HepG2 (cell line): Measurements from ENCODE around the gene RAPGEF6. TPM values are rescaled to one million over a fixed set of nuclear protein-coding genes. Genes with fewer than 3 reads are reported as not detected.

Experiments used
- CBFB ChIP-seq: sonication (generic); formaldehyde crosslinking; IDR thresholded peaks from 2 replicates; pipeline ENCODE4 v1.4.0; 2020; ENCODE audit warnings: missing genetic modification reagents
- EED ChIP-seq: sonication (generic); formaldehyde crosslinking; IDR thresholded peaks from 2 replicates; pipeline ENCODE4 v1.5.0; 2020; ENCODE audit warnings: mild to moderate bottlenecking, missing genetic modification reagents
- EP300 ChIP-seq, 3 experiments: sonication (generic) in 1 of 3; formaldehyde crosslinking in 1 of 3; IDR thresholded peaks; 2 replicates each; pipeline versions ENCODE4 v1.5.1 to v1.6.1; 2011 to 2020; ENCODE audit warnings: low read depth in 2 of 3, low read length in 2 of 3, borderline replicate concordance in 1 of 3, improper control_type of control experiment in 1 of 3, mild to moderate bottlenecking in 1 of 3, missing genetic modification reagents in 1 of 3, moderate library complexity in 1 of 3
- FOSL2 ChIP-seq: sonication (generic); formaldehyde crosslinking; IDR thresholded peaks from 2 replicates; pipeline ENCODE4 v1.4.0; 2020; ENCODE audit warnings: missing genetic modification reagents
- GATAD2A ChIP-seq: IDR thresholded peaks from 2 replicates; pipeline ENCODE4 v1.6.1; 2016
- HDAC1 ChIP-seq: sonication (generic); formaldehyde crosslinking; IDR thresholded peaks from 2 replicates; pipeline ENCODE4 v1.5.1; 2020; ENCODE audit warnings: mild to moderate bottlenecking, missing genetic modification reagents
- HOXA5 ChIP-seq: sonication (generic); formaldehyde crosslinking; IDR thresholded peaks from 2 replicates; pipeline ENCODE4 v1.4.0; 2020; ENCODE audit warnings: missing genetic modification reagents
- NFIC ChIP-seq: IDR thresholded peaks from 2 replicates; pipeline ENCODE4 v1.6.1; 2012; ENCODE audit warnings: mild to moderate bottlenecking, low read length, inconsistent platforms
- RFX1 ChIP-seq: fragments of 450-650 bp; IDR thresholded peaks from 2 replicates; pipeline ENCODE4 v1.6.1; 2017
- SMAD1 ChIP-seq: sonication (generic); formaldehyde crosslinking; IDR thresholded peaks from 2 replicates; pipeline ENCODE4 v1.4.0; 2020; ENCODE audit warnings: missing genetic modification reagents, low read depth, mild to moderate bottlenecking, borderline replicate concordance
- SNAI1 ChIP-seq: sonication (generic); formaldehyde crosslinking; IDR thresholded peaks from 2 replicates; pipeline ENCODE4 v1.5.0; 2020; ENCODE audit warnings: mild to moderate bottlenecking, missing genetic modification reagents, borderline replicate concordance
- TCF7 ChIP-seq: sonication (generic); IDR thresholded peaks from 2 replicates; pipeline ENCODE4 v1.6.1; 2016; ENCODE audit warnings: antibody characterized with exemption, low read depth
- TSC22D2 ChIP-seq: sonication (generic); formaldehyde crosslinking; IDR thresholded peaks from 2 replicates; pipeline ENCODE4 v1.5.1; 2020; ENCODE audit warnings: missing genetic modification reagents, mild to moderate bottlenecking, borderline replicate concordance
- ZNF333 ChIP-seq: sonication (generic); formaldehyde crosslinking; IDR thresholded peaks from 2 replicates; pipeline ENCODE4 v1.4.0; 2020; ENCODE audit warnings: mild to moderate bottlenecking, missing genetic modification reagents, borderline replicate concordance
- ZNF343 ChIP-seq: sonication (generic); formaldehyde crosslinking; IDR thresholded peaks from 2 replicates; pipeline ENCODE4 v1.4.0; 2020; ENCODE audit warnings: mild to moderate bottlenecking, missing genetic modification reagents
- ZNF484 ChIP-seq: sonication (generic); formaldehyde crosslinking; IDR thresholded peaks from 2 replicates; pipeline ENCODE4 v1.5.1; 2020; ENCODE audit warnings: mild to moderate bottlenecking, low read depth, missing genetic modification reagents, borderline replicate concordance
- polyA plus RNA-seq, 8 experiments: library from polyadenylated mRNA; depleted of rRNA in 3 of 8; stranded (reverse) in 7 of 8; unstranded in 1 of 8; fragments of >200 nt; fragmentation: Illumina TruSeq in 4 of 8; extraction: Trizol in 4 of 8; gene quantifications; 2 replicates each; pipeline versions ENCODE4 v1.2.1 to v1.2.3, GENCODE V29; 2011 to 2016; ENCODE audit warnings: low read depth in 4 of 8, missing spikeins in 1 of 8, mixed read lengths in 1 of 8; ENCODE audit not compliant: insufficient read depth in 1 of 8
- total RNA-seq, 5 experiments: library from RNA; depleted of rRNA; stranded (reverse); fragments of >200 nt; fragmentation: Illumina TruSeq; extraction: Trizol; gene quantifications; 2 replicates each; pipeline ENCODE4 v1.2.3, GENCODE V29; 2016; ENCODE audit warnings: low read depth in 1 of 5
- TF ChIP-seq, protein P1 (sequence below): sonication (generic); formaldehyde crosslinking; IDR thresholded peaks from 2 replicates; pipeline ENCODE4 v1.4.0; 2020; ENCODE audit warnings: missing genetic modification reagents, borderline replicate concordance
- TF ChIP-seq, protein P2 (sequence below): sonication (generic); formaldehyde crosslinking; IDR thresholded peaks from 2 replicates; pipeline ENCODE4 v1.8.0; 2022; ENCODE audit warnings: mild to moderate bottlenecking, missing genetic modification reagents, moderate library complexity
- TF ChIP-seq, protein P3 (sequence below): IDR thresholded peaks from 2 replicates; pipeline ENCODE4 v1.6.1; 2012; ENCODE audit warnings: low read length, improper control_type of control experiment
- TF ChIP-seq, protein P4 (sequence below): sonication (generic); formaldehyde crosslinking; IDR thresholded peaks from 2 replicates; pipeline ENCODE4 v1.4.0; 2020; ENCODE audit warnings: mild to moderate bottlenecking, missing genetic modification reagents
- TF ChIP-seq, protein P5 (sequence below): sonication (generic); formaldehyde crosslinking; IDR thresholded peaks from 2 replicates; pipeline ENCODE4 v1.5.0; 2020; ENCODE audit warnings: missing genetic modification reagents

RAPGEF6 gene
- total and polyA plus RNA-seq, 2 of the 13 experiments (the other 11 are each of a cell fraction or from before 2014, with no cell fraction given) = 7.7 to 24.6 TPM

DNA sequence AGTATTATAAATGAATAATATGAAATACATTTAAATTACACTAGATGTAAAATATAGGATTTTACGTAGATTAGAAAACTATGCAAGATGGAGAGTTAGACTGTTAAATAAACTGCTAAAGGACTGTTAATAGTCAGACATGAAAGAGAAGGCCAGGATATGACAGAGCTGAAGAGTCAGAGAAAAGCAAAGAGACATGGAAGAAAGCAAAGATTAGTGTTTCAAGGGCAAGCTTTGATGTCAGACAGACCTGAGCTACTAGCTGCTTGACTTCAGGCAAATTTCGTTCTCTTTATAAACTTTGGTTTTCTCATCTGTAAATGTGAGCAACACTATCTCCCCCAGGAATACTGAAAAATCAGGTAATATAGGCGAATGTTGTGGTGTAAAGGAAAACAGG lies 161.3 kb downstream of the RAPGEF6 start (continued):
- TF ChIP-seq HDAC1 = no peak
- no peak for TF ChIP-seq RFX1
- TF ChIP-seq, protein P1, sequence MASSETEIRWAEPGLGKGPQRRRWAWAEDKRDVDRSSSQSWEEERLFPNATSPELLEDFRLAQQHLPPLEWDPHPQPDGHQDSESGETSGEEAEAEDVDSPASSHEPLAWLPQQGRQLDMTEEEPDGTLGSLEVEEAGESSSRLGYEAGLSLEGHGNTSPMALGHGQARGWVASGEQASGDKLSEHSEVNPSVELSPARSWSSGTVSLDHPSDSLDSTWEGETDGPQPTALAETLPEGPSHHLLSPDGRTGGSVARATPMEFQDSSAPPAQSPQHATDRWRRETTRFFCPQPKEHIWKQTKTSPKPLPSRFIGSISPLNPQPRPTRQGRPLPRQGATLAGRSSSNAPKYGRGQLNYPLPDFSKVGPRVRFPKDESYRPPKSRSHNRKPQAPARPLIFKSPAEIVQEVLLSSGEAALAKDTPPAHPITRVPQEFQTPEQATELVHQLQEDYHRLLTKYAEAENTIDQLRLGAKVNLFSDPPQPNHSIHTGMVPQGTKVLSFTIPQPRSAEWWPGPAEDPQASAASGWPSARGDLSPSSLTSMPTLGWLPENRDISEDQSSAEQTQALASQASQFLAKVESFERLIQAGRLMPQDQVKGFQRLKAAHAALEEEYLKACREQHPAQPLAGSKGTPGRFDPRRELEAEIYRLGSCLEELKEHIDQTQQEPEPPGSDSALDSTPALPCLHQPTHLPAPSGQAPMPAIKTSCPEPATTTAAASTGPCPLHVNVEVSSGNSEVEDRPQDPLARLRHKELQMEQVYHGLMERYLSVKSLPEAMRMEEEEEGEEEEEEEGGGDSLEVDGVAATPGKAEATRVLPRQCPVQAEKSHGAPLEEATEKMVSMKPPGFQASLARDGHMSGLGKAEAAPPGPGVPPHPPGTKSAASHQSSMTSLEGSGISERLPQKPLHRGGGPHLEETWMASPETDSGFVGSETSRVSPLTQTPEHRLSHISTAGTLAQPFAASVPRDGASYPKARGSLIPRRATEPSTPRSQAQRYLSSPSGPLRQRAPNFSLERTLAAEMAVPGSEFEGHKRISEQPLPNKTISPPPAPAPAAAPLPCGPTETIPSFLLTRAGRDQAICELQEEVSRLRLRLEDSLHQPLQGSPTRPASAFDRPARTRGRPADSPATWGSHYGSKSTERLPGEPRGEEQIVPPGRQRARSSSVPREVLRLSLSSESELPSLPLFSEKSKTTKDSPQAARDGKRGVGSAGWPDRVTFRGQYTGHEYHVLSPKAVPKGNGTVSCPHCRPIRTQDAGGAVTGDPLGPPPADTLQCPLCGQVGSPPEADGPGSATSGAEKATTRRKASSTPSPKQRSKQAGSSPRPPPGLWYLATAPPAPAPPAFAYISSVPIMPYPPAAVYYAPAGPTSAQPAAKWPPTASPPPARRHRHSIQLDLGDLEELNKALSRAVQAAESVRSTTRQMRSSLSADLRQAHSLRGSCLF (CRISPR knock-in tag) = no peak
- TF ChIP-seq, protein P2, sequence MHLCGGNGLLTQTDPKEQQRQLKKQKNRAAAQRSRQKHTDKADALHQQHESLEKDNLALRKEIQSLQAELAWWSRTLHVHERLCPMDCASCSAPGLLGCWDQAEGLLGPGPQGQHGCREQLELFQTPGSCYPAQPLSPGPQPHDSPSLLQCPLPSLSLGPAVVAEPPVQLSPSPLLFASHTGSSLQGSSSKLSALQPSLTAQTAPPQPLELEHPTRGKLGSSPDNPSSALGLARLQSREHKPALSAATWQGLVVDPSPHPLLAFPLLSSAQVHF (CRISPR knock-in tag) = no peak
- no peak for TF ChIP-seq SNAI1 (CRISPR knock-in tag)
- TF ChIP-seq, protein P3, sequence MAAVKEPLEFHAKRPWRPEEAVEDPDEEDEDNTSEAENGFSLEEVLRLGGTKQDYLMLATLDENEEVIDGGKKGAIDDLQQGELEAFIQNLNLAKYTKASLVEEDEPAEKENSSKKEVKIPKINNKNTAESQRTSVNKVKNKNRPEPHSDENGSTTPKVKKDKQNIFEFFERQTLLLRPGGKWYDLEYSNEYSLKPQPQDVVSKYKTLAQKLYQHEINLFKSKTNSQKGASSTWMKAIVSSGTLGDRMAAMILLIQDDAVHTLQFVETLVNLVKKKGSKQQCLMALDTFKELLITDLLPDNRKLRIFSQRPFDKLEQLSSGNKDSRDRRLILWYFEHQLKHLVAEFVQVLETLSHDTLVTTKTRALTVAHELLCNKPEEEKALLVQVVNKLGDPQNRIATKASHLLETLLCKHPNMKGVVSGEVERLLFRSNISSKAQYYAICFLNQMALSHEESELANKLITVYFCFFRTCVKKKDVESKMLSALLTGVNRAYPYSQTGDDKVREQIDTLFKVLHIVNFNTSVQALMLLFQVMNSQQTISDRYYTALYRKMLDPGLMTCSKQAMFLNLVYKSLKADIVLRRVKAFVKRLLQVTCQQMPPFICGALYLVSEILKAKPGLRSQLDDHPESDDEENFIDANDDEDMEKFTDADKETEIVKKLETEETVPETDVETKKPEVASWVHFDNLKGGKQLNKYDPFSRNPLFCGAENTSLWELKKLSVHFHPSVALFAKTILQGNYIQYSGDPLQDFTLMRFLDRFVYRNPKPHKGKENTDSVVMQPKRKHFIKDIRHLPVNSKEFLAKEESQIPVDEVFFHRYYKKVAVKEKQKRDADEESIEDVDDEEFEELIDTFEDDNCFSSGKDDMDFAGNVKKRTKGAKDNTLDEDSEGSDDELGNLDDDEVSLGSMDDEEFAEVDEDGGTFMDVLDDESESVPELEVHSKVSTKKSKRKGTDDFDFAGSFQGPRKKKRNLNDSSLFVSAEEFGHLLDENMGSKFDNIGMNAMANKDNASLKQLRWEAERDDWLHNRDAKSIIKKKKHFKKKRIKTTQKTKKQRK = no peak
- no peak for TF ChIP-seq ZNF343 (CRISPR knock-in tag)
- TF ChIP-seq EP300 (IDR thresholded peaks at IDR 0.05; ENCODE audit: low read depth in 2 of 2, low read length in 2 of 2) = peak in 1 of 2 experiments; percentile 48; a peak in 2 of 4 replicates
- no peak; the same call in 1 of the 2 replicates for TF ChIP-seq EP300 (CRISPR knock-in tag; IDR thresholded peaks at IDR 0.05; ENCODE audit: borderline replicate concordance)
- TF ChIP-seq TSC22D2 (CRISPR knock-in tag) = no peak
- peak; percentile 36; the same call in 1 of the 2 replicates for TF ChIP-seq NFIC
- no peak for TF ChIP-seq ZNF333 (CRISPR knock-in tag)
- TF ChIP-seq, protein P4, sequence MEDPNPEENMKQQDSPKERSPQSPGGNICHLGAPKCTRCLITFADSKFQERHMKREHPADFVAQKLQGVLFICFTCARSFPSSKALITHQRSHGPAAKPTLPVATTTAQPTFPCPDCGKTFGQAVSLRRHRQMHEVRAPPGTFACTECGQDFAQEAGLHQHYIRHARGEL (CRISPR knock-in tag) = no peak
- TF ChIP-seq SMAD1 (CRISPR knock-in tag) = no peak
- no peak for TF ChIP-seq ZNF484 (CRISPR knock-in tag)
- peak; percentile 81 for TF ChIP-seq TCF7
- no peak for TF ChIP-seq CBFB
- no peak for TF ChIP-seq HOXA5 (CRISPR knock-in tag)
- peak; percentile 31; the same call in 1 of the 2 replicates for TF ChIP-seq GATAD2A
- TF ChIP-seq FOSL2 (CRISPR knock-in tag) = peak; percentile 38; the same call in 1 of the 2 replicates
- TF ChIP-seq, protein P5, sequence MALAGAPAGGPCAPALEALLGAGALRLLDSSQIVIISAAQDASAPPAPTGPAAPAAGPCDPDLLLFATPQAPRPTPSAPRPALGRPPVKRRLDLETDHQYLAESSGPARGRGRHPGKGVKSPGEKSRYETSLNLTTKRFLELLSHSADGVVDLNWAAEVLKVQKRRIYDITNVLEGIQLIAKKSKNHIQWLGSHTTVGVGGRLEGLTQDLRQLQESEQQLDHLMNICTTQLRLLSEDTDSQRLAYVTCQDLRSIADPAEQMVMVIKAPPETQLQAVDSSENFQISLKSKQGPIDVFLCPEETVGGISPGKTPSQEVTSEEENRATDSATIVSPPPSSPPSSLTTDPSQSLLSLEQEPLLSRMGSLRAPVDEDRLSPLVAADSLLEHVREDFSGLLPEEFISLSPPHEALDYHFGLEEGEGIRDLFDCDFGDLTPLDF (CRISPR knock-in tag) = no peak
- TF ChIP-seq EED (CRISPR knock-in tag) = no peak
